HG03520 (cell line): ENCODE data around the gene EPDR1.

Experiments used
- ATAC-seq: cut with Tn5 transposase; IDR thresholded peaks from one replicate; pipeline ENCODE4 v1.9.1; 2021; ENCODE audit warnings: mild to moderate bottlenecking, moderate library complexity; ENCODE audit not compliant: unreplicated experiment

Gene EPDR1

DNA sequence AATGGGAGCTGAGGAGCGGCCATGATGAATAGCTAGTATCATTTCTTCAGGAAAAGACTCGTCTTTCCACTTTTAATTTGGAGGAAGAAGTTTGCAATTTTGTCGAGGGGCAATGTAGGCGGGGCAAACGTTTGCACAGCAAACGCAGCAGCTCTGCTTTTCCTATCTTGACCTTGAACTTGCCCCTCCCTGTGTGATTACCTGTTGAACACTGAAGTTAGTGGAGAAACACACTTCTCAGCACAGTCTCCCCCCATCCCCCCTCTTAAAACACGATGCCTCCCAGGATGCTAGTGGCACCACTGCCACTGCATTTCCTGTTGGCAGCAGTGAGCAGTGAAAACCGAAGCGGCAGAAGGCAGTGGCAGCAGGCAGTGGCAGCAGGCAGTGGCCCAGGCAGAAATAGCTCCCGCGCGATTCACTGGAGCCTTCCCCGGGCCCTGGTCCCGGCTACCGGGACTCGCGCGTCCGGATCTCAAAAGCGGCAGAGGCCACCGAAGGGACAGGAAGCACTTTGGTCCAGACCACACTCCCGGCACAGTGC is at the start of gene EPDR1:
Gene EPDR1 (plus strand): TSS at position 336 of the 544 bp plus-strand sequence. CDS start 300 bp downstream, outside the sequence.
- ATAC-seq = peak; percentile 31

DNA sequence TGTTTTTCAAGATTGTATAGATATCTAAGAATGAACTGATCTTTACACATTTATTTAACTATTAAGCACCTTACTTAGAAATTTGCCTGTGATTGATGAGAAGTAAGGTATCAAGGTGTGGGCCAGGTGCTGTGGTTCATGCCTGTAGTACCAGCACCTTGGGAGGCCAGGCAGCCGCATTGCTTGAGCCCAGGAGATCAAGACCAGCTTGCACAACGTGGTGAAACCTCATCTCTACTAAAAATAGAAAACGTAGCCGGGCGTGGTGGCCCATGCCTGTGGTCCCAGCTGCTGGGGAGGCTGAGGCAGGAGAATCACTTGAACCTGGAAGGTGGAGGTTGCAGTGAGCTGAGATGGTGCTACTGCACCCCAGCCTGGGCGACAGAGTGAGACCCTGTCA is 38.4 kb upstream of the EPDR1 start:
- ATAC-seq = no peak

DNA sequence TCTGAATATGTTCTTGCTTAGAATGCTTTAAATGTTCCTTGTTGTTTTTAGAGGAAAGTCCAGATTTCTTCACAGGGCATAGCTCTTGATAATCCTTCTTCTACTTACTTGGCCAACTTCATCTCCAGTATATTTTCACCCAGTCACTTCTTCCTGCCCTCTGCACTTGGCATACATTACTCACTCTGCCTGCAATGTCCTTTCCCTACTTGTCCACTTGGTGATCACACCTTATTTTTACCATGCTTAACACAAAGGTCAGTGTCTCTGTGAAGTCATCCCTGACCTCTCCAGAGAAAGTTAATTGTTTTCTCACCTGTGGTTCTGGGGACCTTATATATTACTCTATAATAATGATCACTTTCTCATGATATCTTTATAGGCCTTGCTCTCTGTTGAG is 27.1 kb upstream of the EPDR1 start:
- ATAC-seq = no peak

DNA sequence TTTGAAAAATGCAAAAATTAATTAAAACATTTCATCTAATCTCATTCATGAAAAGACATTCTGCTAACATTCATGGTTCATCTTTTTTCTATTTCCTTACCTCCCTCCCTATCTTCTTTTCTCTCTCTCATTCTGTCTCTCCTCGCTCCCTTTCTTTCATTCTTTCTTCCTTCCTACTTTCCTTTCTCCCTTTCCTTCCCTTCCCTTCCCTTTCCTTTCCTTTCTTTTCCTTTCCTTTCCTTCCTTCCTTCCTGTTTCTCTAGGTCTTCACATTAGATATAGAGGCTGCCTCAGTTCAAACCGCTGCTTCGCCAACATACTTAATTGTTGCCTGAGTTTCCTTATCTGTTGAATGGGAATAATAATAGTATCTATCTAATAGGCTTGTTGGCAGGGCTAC is 25.8 kb upstream of the EPDR1 start:
- no peak for ATAC-seq

DNA sequence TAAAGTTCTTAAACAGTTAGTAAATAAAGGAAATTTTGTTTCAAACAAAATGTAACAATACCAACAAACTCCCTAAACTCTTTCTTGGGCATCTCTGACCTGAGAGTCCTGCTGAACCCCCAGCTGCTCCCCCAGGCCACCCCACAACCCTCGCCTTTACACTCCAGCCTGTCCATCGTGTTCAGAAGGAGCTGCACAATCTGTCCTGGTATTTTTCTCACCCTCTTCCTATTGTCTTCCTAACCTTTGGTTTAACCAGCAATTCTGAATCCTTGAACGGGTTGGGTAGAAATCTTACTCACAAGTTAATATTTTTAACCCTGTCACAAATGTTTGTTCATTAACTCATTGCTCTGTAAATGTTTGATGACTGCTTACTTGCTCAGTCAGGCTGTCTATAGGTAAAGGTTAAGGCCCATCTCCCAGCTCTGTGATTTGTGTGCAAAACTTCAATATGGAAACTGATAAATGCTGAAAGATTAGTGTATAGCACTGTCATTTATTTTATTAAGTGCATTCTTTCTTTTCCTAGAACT is 20.7 kb upstream of the EPDR1 start:
- ATAC-seq = no peak

DNA sequence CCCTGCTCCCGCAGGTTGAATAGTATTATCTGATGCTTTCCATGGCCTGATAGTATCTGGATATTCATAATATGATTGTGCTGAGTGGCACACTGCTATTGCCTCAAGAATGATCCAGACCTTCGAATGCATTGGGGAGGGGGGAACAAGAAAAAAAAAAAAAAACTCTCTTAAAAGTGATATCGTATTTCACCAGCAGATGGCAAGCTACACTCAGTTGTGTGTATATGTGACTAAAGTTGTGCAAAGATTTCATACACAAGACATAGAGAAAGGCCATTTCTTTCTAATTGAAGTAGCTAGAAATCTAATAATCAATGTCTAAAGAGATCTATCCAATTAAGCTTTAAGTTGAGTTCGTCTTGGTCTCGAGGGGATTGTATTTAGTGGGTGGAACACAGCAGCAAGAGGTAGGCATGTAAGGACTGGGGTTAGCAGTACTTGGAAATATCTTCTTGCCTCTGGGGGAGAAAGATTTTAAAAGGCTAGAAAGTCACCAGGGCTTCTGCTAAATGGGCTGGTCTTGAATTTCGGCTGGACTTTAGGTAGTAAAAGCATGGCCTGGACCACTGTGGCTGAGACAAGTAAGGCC is 19.1 kb upstream of the EPDR1 start:
- peak; percentile 48 for ATAC-seq

DNA sequence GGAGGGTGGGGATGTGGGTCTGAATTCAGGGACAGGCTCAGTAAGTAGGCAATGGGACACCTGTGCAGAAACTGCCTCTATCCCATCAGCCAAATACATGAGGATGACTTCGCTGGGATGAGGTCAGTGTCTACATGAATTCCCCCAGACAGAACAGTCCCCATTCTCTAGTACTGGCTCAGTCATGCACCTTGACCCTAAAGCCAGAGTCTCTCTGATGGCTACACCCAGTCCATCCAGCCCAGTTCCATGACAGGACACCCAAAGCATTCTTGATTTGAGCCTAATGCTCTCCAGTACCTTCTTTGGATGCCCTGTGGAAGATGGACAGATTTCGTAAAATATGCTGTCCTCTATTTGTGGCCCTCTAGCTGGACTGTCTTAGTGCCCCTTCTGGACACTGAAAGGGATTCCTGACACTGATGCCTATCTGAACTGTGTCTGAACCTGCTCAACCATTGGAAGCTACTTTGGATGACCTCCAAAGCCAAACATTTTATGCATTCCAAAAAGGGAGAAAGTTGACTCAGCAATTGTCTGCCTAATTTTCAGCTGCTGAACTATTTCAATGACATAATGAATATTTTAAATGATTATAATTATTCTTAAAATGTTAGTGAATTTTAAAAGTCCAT is 18.4 kb upstream of the EPDR1 start:
- no peak for ATAC-seq

DNA sequence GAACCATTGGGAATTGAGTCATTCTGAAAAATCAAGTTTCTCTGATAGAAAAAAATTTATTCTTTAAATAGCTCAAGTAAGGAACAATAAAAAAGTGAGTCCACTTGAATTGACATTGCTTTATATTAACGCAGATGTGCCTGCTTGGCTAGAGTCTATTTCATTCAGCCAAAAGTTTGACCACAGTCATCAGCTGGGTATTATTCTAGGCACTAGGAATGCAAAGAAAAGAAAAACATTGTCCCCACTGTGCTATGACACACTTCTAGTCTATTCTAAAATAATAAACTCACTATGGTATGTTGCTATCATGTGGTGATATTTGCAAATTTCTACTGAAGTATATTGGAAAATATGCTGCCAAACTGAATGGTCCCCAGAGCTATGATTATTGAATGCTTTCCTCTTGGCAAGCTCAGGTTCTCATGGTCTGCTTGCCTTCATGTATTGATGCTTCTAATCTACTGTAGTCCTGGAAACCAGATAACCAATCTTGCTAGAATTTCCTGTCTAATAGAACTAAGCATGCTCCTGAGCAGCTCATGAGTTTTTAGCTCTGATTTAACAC is 12.1 kb upstream of the EPDR1 start:
- no peak for ATAC-seq

DNA sequence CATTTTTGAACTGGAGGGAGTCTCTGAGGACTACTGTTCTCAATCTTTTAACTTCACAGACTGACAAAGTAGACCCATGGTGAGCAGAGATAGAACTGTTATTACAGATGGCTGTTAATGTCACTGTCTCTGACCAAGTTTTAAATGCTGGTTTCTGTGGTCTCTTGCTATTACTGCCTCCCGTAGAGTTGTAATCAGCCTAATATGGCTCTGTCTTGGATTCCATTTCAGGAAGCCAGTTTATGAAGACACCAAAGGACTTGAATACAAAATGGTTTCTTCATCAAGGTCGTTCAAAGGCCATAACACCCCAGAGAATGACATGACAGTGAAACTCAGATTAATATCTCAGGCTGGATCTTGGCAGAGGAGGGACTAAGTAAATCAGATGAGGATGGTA is 7.7 kb upstream of the EPDR1 start:
- no peak for ATAC-seq

DNA sequence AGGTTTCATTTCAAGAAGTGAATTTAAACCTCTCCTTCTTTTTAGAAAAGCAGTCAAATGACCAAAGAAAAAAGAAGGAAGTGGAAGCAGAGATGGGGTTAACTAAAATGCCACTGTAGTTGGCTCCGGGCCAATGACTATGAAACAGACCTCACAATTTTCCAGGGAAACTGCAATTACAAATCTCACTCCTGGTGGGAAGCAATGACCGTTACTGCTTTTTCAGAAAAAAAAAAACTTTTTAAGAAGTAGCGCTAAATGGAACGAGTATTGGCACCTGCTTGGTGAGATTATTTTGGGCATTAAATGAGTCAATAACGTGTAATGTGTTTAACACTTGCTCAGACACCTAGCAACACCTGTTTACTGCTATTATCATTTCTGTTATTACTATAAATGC is 5.0 kb upstream of the EPDR1 start:
- peak; percentile 44 for ATAC-seq

DNA sequence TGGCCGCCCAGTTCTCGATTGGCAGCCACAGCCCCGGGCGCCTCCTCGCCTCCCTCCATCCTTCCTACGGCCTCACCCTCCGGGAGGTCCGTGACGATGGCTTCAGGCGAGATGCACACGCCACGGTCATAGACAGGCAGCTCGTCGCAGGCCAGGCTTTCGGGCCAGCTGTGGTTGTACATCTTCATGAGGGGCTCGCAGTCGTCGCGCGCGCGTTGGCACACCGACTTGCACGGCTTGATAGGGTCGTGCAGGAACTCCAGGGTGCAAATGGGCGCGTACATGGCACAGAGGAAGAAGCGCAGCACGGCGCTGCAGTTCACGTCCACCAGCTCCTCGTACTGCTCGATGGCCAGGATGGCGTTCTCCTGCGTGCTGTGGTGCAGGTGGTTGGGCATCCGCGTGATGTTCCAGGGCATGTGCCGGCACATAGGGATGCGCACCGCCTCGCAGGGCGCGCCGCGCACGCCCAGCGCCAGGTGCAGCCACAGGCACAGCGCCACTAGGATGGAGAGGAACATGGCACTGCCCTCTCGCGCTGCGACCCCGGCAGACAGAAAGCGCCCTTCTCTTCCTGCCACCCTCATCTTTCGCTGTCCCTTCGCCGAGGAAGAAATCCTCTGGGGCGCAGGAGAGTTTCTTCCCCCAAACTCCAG is 4.3 kb upstream of the EPDR1 start:
- no peak for ATAC-seq

DNA sequence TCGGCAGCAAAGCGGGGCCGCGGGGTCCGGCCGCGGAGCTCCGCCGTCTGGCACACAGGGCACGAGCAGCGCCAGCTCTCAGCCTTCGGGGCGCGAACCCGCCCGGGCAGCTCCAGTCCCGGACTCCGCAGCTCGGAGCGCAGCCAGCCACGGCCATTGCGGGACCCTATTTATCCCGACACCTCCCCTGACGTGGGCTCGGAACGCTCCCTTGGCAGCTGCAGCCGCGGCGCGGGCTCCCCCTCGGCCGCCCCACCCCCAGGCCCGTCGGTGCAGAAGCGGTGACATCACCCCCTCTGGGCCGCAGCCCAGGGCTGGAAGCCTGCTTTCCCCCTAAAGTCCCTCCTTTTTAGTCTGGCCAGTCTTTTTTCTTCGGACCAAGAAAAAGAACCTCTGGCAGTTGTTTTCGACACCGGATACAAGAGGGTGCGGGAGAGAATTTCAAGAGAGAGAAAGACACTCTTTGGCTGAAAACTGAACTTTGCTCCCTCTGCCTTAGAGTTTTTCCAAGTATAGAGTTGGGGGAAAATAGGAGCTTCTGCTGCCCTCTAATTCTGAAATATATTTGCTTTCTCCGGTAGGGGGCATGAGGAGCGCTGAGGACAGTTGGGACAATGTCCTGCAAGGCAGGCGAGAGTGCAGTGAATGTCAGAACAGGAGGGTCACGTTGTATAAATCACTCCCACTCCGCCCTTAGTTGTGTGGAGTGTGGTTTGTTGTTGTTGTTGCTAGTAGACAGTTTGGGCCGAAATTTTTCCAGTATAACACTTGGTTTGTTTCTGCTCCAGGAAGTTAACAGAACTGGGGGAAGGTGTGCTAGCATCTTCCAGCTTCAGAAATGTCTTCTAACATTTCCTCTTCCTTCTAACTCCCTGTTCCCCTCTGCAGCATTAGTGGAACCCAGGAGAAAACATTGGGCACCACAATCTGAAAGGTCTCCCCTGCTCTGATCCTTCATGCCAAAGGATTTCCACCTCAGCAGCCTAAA is 3.5 kb upstream of the EPDR1 start, which contains the start of gene SFRP4:
Gene SFRP4 (minus strand): TSS at position 145 of the 988 bp plus-strand sequence. CDS start 280 bp downstream, outside the sequence.
- ATAC-seq = peak; percentile 43

DNA sequence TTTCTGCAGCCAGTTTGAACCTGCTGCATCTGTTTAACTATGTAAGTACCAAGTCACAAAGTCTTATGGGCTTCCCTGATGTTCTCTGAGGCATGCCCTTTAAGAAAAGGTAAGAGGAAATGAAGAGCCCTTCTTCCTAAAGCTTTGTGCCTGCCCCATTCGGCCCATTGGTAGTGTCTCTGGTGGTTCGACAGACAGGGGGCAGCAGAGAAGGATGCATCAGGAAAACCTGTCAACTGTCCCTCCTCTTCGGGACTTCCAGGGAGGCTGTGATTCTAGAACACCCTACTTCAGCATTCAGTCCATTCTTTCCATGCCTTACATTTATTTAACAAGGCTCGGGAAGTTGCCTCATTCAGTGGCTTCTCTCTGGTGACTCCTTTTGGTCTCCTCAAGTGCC is 1.9 kb upstream of the EPDR1 start:
- no peak for ATAC-seq

DNA sequence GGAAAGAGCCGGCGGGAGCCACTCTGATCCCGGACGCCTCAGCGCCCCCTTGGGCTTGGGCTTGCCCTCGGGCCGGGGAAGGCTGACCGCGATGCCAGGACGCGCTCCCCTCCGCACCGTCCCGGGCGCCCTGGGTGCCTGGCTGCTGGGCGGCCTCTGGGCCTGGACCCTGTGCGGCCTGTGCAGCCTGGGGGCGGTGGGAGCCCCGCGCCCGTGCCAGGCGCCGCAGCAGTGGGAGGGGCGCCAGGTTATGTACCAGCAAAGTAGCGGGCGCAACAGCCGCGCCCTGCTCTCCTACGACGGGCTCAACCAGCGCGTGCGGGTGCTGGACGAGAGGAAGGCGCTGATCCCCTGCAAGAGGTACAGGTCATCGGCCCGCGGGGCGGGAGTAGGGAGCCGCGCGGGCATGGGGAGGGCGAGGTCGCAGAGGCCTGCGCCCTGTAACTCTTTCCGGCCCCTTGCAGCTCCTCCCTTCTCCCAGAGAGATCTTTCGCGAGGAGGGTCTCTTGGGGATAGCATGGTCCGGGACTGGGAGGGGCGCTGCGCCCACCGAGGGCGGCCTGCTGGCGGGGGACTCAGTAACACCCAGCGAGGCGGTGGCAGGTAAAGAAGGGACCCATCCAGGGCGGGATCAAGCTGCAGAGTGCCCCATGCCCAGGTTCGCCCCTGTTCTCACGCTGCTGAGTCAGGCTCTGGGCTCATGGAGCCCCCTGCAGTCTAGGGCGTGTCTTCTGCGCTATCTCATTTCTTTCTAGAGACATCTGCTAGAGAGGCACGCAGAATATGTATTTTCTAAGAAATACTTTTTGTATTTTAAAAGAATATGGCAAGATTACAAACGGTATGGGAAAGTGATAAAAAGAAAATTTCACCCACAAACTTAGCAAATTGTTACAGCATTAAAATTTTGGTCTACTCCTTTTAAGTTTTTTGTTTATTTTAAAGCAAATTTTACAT is 687 bp downstream of the EPDR1 start:
- peak; percentile 19 for ATAC-seq

DNA sequence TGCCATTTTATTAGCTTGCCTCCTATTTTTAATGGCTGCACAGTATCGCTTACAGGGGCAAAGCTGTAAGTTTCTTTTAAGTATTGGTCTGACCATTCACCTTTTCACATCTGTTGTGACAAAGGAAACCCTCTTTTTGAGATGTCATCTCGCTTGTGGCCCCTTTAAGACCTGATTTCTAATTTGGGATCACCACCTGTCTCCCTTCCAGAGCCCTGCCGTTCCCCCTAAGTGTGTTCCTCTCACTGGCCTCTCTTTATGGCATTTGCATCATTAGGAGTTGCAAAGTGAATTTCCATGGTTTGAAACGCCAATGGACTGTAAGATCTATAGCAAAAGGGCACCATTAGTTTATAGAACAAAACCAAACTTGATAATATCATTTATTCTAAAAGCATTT is 1.4 kb downstream of the EPDR1 start:
- no peak for ATAC-seq

DNA sequence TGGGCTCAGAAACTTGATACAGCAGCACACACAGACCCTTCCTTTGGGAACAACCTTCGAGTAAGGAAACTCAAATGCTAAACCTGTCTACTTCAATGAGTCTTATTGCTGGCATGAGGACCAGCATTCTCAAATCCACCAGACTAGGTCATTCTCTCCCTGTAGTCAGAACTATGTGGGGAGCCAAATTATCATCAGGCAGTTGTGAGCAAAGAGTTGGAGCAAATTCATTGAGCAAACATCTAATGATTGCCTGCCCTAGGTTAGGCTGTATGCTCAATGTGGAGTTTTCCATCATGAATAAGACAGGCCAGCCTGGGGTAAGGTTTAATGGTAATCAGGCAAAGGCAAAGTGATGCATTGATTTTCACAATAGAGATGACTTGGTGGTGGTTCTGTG is 3.6 kb downstream of the EPDR1 start:
- no peak for ATAC-seq

DNA sequence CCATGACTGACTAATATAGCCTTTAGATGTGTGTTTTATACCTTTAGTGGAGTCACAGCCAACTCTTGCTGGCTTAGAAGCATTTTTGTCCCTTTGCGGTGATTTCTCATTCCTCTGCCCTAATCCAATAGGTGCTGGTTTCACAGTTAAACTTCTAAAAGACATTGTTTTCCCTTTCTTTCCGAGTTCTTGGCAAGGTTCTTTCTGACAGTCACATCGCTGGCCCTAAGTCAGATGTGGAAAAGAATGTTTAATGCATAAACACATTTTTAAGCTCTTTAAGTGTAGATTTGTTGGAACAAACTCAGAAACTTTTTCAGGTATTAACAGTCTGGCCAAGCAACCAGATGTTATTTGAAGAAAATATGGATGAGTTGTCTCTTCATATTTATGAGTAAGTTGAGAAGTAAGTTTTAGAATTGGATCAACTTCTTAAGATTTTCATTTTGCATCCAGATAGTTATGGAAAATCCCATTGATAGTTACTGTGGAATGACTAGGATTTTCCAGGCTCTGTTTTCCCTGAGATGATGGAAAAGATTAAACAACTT is 4.1 kb downstream of the EPDR1 start:
- no peak for ATAC-seq

DNA sequence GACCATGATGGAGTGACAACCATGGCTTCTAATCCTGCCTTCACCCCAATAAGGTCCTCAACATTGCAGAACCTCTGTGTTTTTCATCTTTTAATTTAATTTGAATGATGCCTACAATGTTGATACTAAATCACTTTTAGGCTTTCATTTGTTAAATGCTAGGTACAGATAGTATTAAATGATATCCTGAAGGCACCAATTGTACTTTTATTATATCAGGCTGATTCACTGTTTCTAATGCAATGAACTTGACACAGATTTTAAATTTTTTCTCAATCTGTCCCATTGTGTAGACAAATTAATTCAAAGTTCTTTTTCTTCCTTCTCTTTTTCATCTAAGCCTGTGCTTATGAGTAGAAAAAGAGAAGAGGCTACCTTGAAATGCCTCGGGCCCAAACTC is 5.2 kb downstream of the EPDR1 start:
- no peak for ATAC-seq
